Cerebellar cortex (tissue), 1 donor: ENCODE results near the gene NR2F2.
A peak's percentile ranks its signal among the peaks of the same experiment; 100 is the strongest.

Source experiments
- DNase-seq: peaks from one replicate; pipeline ENCODE4 v3.0.0-alpha.2; 2015; ENCODE audit warnings: low spot score

Gene NR2F2

GRCh38 chr15:96353930-96354730, 23.6 kb downstream of the NR2F2 start:
- no peak for DNase-seq

GRCh38 chr15:96354731-96355567, 24.4 kb downstream of the NR2F2 start:
- DNase-seq: no peak

GRCh38 chr15:96355568-96356187, 25.2 kb downstream of the NR2F2 start:
- no peak for DNase-seq

- peak; percentile 66 for DNase-seq
Measured at GRCh38 chr15:96356494-96357455, 26.3 kb downstream of the NR2F2 start.

- DNase-seq: no peak
Measured at GRCh38 chr15:96358001-96358801, 27.7 kb downstream of the NR2F2 start.

- no peak for DNase-seq
Measured at GRCh38 chr15:96358821-96359615, 28.5 kb downstream of the NR2F2 start.

GRCh38 chr15:96359616-96360521, 29.4 kb downstream of the NR2F2 start:
- no peak for DNase-seq

- no peak for DNase-seq
Measured at GRCh38 chr15:96360581-96361308, 30.2 kb downstream of the NR2F2 start.

- DNase-seq: no peak
Measured at GRCh38 chr15:96361309-96362010, 31.0 kb downstream of the NR2F2 start.

GRCh38 chr15:96362011-96362754, 31.7 kb downstream of the NR2F2 start:
- DNase-seq: no peak

GRCh38 chr15:96362755-96363651, 32.5 kb downstream of the NR2F2 start:
- no peak for DNase-seq

GRCh38 chr15:96363707-96364106, 33.2 kb downstream of the NR2F2 start:
- no peak for DNase-seq

- DNase-seq: no peak
Measured at GRCh38 chr15:96365781-96366525, 35.5 kb downstream of the NR2F2 start.

GRCh38 chr15:96366526-96366877, 36.0 kb downstream of the NR2F2 start:
- no peak for DNase-seq
